ENCODE results near the gene CCDC177. TPM values are rescaled to one million over a fixed set of nuclear protein-coding genes. Genes with fewer than 3 reads are reported as not detected.

Gene CCDC177
- polyA plus RNA-seq, 2 of the 4 experiments (the other 2 are of a cell fraction) = not detected

- 68% methylated on average over 5 of the region's 5 CpGs for WGBS (ENCODE audit: missing lambda C conversion rate)
- CTCF ChIA-PET = interaction anchor here (0.5 to 11.5 kb wide), 7 partner anchors 25 to 277 kb away, joined by 3 to 169 read pairs (median 4); partner anchors contain the start of gene CCDC177
- no peak for DNase-seq (ENCODE audit: low read depth in 1 of 2, low spot score in 1 of 2)
- Histone ChIP-seq H3K27ac (peak overlapping the region in 1 of 2 experiments; percentile 9; a peak in 1 of 6 replicates), H3K4me3 (no peak overlapping the region), H3K4me2 (no peak overlapping the region), H3K4me1 (peaks cover 9% of the 10 kb centered on the region; the same call in 2 of the 3 replicates), H3K9me3 (no peaks in the 10 kb centered on the region)
- POLR2A ChIA-PET = no interaction called here
- no peak for FAIRE-seq
- no peak for TF ChIP-seq SREBF2 (IDR thresholded peaks at IDR 0.05)
- no peak for ATAC-seq
Observed at GRCh38 chr14:69540654-69541335, 33.9 kb downstream of the CCDC177 start.

- no peak for FAIRE-seq
- peaks cover 9% of the 10 kb centered on the region; the same call in 2 of the 3 replicates for H3K4me1 ChIP-seq
Observed at GRCh38 chr14:69539631-69540410, 34.9 kb downstream of the CCDC177 start.

GRCh38 chr14:69538766-69539165 lies 35.9 kb downstream of the CCDC177 start:
- TF ChIP-seq RFX5 (IDR thresholded peaks at IDR 0.05) = no peak
- TF ChIP-seq CBX2 (IDR thresholded peaks at IDR 0.05; ENCODE audit: borderline replicate concordance, low read depth) = no peak
- no peak for TF ChIP-seq HOXA7 (CRISPR knock-in tag; IDR thresholded peaks at IDR 0.05)
- no peak for TF ChIP-seq BHLHE40 (IDR thresholded peaks at IDR 0.05; ENCODE audit: low read depth, low read length)
- no peak for TF ChIP-seq CEBPB (IDR thresholded peaks at IDR 0.05)
- no peak for TF ChIP-seq CTCF (IDR thresholded peaks at IDR 0.05)
- no peak for TF ChIP-seq JUN (IDR thresholded peaks at IDR 0.05)
- no peak for TF ChIP-seq KDM5A (IDR thresholded peaks at IDR 0.05)
- no peak for TF ChIP-seq PHF8 (IDR thresholded peaks at IDR 0.05; ENCODE audit: borderline replicate concordance, low read depth)
- Histone ChIP-seq H3K4me3 (no peak overlapping the region), H3K4me2 (no peak overlapping the region), H3K27ac (no peak overlapping the region), H3K4me1 (peaks cover 6% of the 10 kb centered on the region; the same call in 2 of the 3 replicates), H3K9me3 (no peaks in the 10 kb centered on the region)
- POLR2A ChIA-PET = no interaction called here
- ATAC-seq = no peak
- 77% methylated on average over 1 of the region's 1 CpG for WGBS (ENCODE audit: missing lambda C conversion rate)
- CTCF ChIA-PET = interaction anchor here (1.6 to 11.5 kb wide), 2 partner anchors 34 to 187 kb away, joined by 4 to 169 read pairs; partner anchors contain the start of gene CCDC177
- FAIRE-seq = no peak
- no peak for DNase-seq (ENCODE audit: low read depth in 1 of 2, low spot score in 1 of 2)

More at GRCh38 chr14:69539631-69540410, 34.9 kb downstream of the CCDC177 start:
- 58% methylated on average over 6 of the region's 6 CpGs for WGBS (ENCODE audit: missing lambda C conversion rate)
- Histone ChIP-seq H3K27ac (peak overlapping the region in 1 of 2 experiments; percentile 9; a peak in 1 of 6 replicates), H3K4me3 (no peak overlapping the region), H3K4me2 (no peak overlapping the region), H3K9me3 (no peaks in the 10 kb centered on the region)
- no peak for ATAC-seq
- TF ChIP-seq CEBPB (IDR thresholded peaks at IDR 0.05) (peak; percentile 57 to 62), ATOH8 (CRISPR knock-in tag; IDR thresholded peaks at IDR 0.05; ENCODE audit: low read depth) (no peak), HES2 (IDR thresholded peaks at IDR 0.05) (0 out of 2 replicates have a peak, but pooled peaks have one; percentile 26)
- ChIA-PET CTCF (interaction anchor here (0.5 to 11.5 kb wide), 4 partner anchors 26 to 276 kb away, joined by 3 to 169 read pairs (median 4); partner anchors contain the start of gene CCDC177), POLR2A (no interaction called here)
- DNase-seq (ENCODE audit: low read depth in 1 of 2, low spot score in 1 of 2) = peak in 1 of 2 experiments; percentile 47

- no peak for ATAC-seq
- no peak for FAIRE-seq
Observed at GRCh38 chr14:69537900-69538299, 36.8 kb downstream of the CCDC177 start.

More at GRCh38 chr14:69537900-69538299, 36.8 kb downstream of the CCDC177 start:
- H3K9me3 ChIP-seq = no peaks in the 10 kb centered on the region
- POLR2A ChIA-PET = no interaction called here
- 55% methylated on average over 1 of the region's 1 CpG for WGBS (ENCODE audit: missing lambda C conversion rate)
- H3K4me2 ChIP-seq = no peak overlapping the region
- no peak for DNase-seq (ENCODE audit: low read depth in 1 of 2, low spot score in 1 of 2)
- CTCF ChIA-PET = interaction anchor here (0.7 to 11.5 kb wide), 6 partner anchors 9 to 779 kb away, joined by 3 to 169 read pairs (median 4); partner anchors contain the start of gene CCDC177
- H3K27ac ChIP-seq = no peak overlapping the region
- TF ChIP-seq CBX8 (IDR thresholded peaks at IDR 0.05) (no peak), HES2 (IDR thresholded peaks at IDR 0.05) (no peak), RARB (CRISPR knock-in tag; IDR thresholded peaks at IDR 0.05) (no peak), TP53 (CRISPR knock-in tag; IDR thresholded peaks at IDR 0.05) (no peak), PHF8 (IDR thresholded peaks at IDR 0.05; ENCODE audit: borderline replicate concordance, low read depth) (no peak), HOXB5 (CRISPR knock-in tag; IDR thresholded peaks at IDR 0.05) (no peak), ZNF302 (CRISPR knock-in tag; IDR thresholded peaks at IDR 0.05) (no peak), EHMT2 (IDR thresholded peaks at IDR 0.05; ENCODE audit: low read depth) (no peak)
- no peak overlapping the region for H3K4me3 ChIP-seq
- H3K4me1 ChIP-seq = no peaks in the 10 kb centered on the region; the same call in 2 of the 3 replicates
